GM06990 (cell line): ENCODE data around the gene GPC1.

ENCODE experiments used
- DNase-seq: peaks from one replicate; pipeline ENCODE4 v3.0.0-alpha.2; 2011; ENCODE audit not compliant: insufficient read length; ENCODE audit errors: extremely low read depth
- H3K27me3 ChIP-seq: replicated peaks from 2 replicates; pipeline ENCODE4 v1.6.0; 2011; ENCODE audit warnings: low read length; ENCODE audit not compliant: control insufficient read depth, insufficient read depth
- H3K36me3 ChIP-seq: 2 replicates; pipeline ENCODE4 v1.5.1; 2011; ENCODE audit warnings: low read length; ENCODE audit not compliant: control insufficient read depth, insufficient read depth
- H3K4me3 ChIP-seq: replicated peaks from 2 replicates; pipeline ENCODE4 v1.5.1; 2011; ENCODE audit warnings: low read depth, mild to moderate bottlenecking, control low read depth, low read length
- CTCF ChIP-seq: IDR thresholded peaks from 2 replicates; pipeline ENCODE4 v1.5.1; 2011; ENCODE audit warnings: low read length, control low read depth, mild to moderate bottlenecking, inconsistent platforms; ENCODE audit not compliant: insufficient read depth, poor library complexity, severe bottlenecking

Gene GPC1

GRCh38 chr2:240509667-240510512 is 74.4 kb downstream of the GPC1 start:
- no peak for DNase-seq
- peaks cover 5% of the 10 kb centered on the region for H3K36me3 ChIP-seq
- TF ChIP-seq CTCF = no peak

GRCh38 chr2:240510513-240511210 is 75.2 kb downstream of the GPC1 start:
- Histone ChIP-seq H3K36me3 (peaks cover 5% of the 10 kb centered on the region), H3K27me3 (no peaks in the 10 kb centered on the region), H3K4me3 (no peak overlapping the region)
- no peak for DNase-seq
- TF ChIP-seq CTCF = no peak

More at GRCh38 chr2:240509667-240510512, 74.4 kb downstream of the GPC1 start:
- H3K4me3 ChIP-seq = no peak overlapping the region
- no peaks in the 10 kb centered on the region for H3K27me3 ChIP-seq

GRCh38 chr2:240511351-240512108 is 76.1 kb downstream of the GPC1 start:
- H3K4me3 ChIP-seq = no peak overlapping the region
- DNase-seq = no peak
- no peaks in the 10 kb centered on the region for H3K27me3 ChIP-seq
- TF ChIP-seq CTCF = no peak
- peaks cover 5% of the 10 kb centered on the region for H3K36me3 ChIP-seq

- H3K36me3 ChIP-seq = peaks cover 5% of the 10 kb centered on the region
- no peak overlapping the region for H3K4me3 ChIP-seq
- H3K27me3 ChIP-seq = no peaks in the 10 kb centered on the region
- TF ChIP-seq CTCF = no peak
- no peak for DNase-seq
Measured at GRCh38 chr2:240512109-240512485, 76.6 kb downstream of the GPC1 start.

GRCh38 chr2:240512666-240513535 is 77.4 kb downstream of the GPC1 start:
- Histone ChIP-seq H3K36me3 (peaks cover 5% of the 10 kb centered on the region), H3K4me3 (no peak overlapping the region), H3K27me3 (no peaks in the 10 kb centered on the region)
- no peak for DNase-seq
- TF ChIP-seq CTCF = no peak
